Activated CD8-positive, alpha-beta memory T cell treated with anti-CD3 and anti-CD28 coated beads, Interleukin-2, amount 50 U/mL, for 4 hours (primary cell): ENCODE data around the gene TMEM139.

Experiments
- DNase-seq: peaks from one replicate; pipeline ENCODE4 v3.0.0-alpha.2; 2020

TMEM139 gene

DNA sequence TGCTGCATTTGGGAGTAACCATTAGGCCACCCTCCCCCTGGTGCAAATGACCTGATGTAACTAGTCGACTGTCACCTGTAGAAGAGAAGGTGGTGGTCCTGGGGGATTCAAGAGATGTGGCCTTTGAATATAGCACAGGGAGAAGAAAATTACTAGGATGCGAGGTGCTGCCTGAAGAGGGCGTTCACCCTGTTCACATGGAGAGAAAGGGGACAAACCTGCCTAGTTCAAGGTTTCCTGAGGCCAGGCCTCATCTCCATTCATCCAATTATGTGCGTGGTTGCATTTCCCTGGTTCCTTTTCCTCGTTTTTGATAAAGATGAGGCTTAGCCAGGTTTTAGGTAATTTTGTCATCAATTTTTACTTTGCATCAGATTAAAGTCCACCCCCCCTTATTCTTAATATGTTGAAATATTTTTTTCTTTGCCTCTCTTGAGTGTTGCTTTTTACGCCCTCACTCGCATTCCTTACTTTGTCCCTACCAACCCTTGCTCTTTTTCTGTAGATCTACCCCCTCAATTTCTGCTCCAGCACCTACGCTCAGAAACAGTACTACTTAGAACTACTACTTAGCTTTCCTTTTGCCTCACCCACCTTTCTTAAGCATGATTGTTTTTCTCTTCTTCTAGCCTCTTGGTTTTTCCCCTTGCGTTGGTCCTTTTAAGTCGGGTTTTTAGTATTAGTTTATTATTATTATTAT, 44.9 kb downstream of the TMEM139 start:
- DNase-seq: no peak

DNA sequence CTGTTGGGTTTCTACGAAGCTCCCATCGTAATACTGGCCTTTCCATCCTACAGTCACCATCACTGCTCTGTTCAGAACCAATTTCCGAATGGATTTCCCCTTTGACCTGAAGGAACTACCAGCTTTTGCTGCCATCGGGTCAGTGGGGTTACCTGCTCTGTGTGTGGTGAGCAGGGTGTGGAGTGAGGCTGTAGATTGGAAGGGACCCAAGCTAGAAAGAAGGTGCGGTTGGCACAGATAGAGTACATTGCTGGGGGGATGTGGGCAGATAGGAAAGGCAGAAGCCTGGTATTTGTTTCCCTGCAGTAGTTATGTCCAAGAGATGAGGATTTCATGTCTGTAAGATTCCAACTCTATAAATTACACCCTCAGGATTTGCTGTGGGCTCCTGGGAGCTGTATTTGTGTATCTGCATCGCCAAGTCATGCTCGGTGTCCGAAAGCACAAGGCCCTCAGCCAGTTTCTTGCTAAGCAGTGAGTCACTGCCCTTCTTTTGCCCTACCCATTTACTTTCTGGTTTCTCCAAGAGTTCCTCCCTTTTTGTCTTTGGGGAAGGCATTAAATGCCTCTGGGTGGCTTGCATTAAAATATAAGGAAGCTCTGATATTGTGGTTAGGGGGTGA, 46.5 kb downstream of the TMEM139 start:
- no peak for DNase-seq

DNA sequence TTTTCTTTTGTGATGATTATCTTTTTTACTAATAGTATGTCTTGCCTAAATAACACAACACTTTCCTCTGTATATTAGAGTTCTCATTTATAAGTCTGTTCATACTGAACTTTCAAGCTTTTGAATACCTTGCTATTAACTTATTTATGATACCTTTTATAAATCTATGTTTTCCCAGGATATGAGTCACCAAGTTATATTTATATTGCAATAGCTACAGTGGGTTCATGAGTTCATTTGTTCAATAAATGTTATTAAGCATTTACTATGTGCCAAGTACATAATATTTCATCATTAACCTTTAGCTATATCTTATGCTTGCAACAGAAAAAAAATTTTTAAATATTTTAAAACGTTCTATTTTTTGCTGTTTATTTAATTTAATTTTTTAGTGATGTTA, 49.5 kb downstream of the TMEM139 start:
- no peak for DNase-seq

DNA sequence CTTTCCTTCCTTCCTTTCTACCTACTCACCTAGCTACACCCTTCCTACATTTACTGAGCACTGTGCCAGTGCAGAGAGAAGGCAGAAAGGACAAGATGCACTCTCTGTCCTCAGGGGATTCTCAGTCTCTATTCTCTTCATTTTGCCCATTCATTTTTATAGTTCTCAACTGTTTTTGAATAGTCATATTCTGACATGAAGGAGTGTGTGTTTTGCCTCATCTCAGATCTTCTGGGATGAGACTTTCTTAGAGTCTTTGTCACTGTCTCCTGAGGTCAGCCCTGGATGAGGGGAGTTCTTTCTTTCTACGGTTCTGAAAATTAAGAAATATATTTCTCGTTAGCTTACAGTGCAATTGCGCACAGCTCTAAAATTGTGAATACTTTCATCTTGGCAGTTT, 52.5 kb downstream of the TMEM139 start:
- DNase-seq: no peak
